Naive thymus-derived CD4-positive, alpha-beta T cell (primary cell): Measurements from ENCODE around the gene VSTM1. TPM values are rescaled to one million over a fixed set of nuclear protein-coding genes. Genes with fewer than 3 reads are reported as not detected.
"Not testable (repeated sequence)": the region's sequence is repeated elsewhere in the genome, so short reads cannot be mapped to it uniquely, and the experiment has no call there.

Experiments used
- ATAC-seq: fragments of 150-1000 bp; cut with Tn5 transposase; 2 replicates; pipeline ENCODE4 v1.10.0; 2021; ENCODE audit warnings: mild to moderate bottlenecking, moderate library complexity
- CTCF ChIA-PET: fragments of 350-600 bp; sonication (Branson Sonifier 250); formaldehyde crosslinking; loops from one replicate; lab custom pipeline; 2021; ENCODE audit warnings: antibody characterized with exemption; lab: Charles Lee
- POLR2A ChIA-PET: fragments of 350-600 bp; sonication (Branson Sonifier 250); formaldehyde crosslinking; loops from one replicate; lab custom pipeline; 2021; ENCODE audit warnings: antibody characterized with exemption, inconsistent platforms; lab: Charles Lee
- DNase-seq, 9 donors: peaks; one replicate each; pipeline versions ENCODE4 v3.0.0 to v3.0.0-alpha.2; 2020 to 2022; ENCODE audit warnings: mixed read lengths in 1 of 9
- H3K27ac ChIP-seq: one replicate; pipeline ENCODE4 v1.7.0; 2013; ENCODE audit warnings: mild to moderate bottlenecking, low read depth, low read length, moderate library complexity
- H3K27me3 ChIP-seq, 2 donors: one replicate each; pipeline ENCODE4 v1.7.0; 2013; ENCODE audit warnings: low read length in 2 of 2, mild to moderate bottlenecking in 2 of 2, moderate library complexity in 2 of 2; ENCODE audit not compliant: control insufficient read depth in 2 of 2, insufficient read depth in 2 of 2
- H3K36me3 ChIP-seq, 3 experiments: 1 replicate in 2 of 3; 2 replicates in 1 of 3; pipeline ENCODE4 v1.7.0; 2013; ENCODE audit warnings: low read length in 3 of 3, mild to moderate bottlenecking in 3 of 3, moderate library complexity in 1 of 3; ENCODE audit not compliant: insufficient read depth in 3 of 3, control insufficient read depth in 2 of 3
- H3K4me1 ChIP-seq, 2 donors: one replicate each; pipeline ENCODE4 v1.7.0; 2013; ENCODE audit warnings: low read length in 2 of 2, mild to moderate bottlenecking in 2 of 2, moderate library complexity in 1 of 2; ENCODE audit not compliant: control insufficient read depth in 2 of 2, insufficient read depth in 2 of 2
- H3K4me3 ChIP-seq: 2 replicates; pipeline ENCODE4 v1.7.0; 2013; ENCODE audit warnings: mild to moderate bottlenecking, low read length
- H3K9me3 ChIP-seq, 3 experiments: 1 replicate in 2 of 3; 2 replicates in 1 of 3; pipeline ENCODE4 v1.7.0; 2013; ENCODE audit warnings: low read length in 3 of 3; ENCODE audit not compliant: control insufficient read depth in 2 of 3
- H3K27ac Mint-ChIP-seq, 9 donors: one replicate each; pipeline ENCODE4 v1.8.0; 2020 to 2022; ENCODE audit warnings: mixed read lengths in 9 of 9, mild to moderate bottlenecking in 8 of 9, moderate library complexity in 5 of 9, inconsistent platforms in 2 of 9
- H3K27me3 Mint-ChIP-seq, 5 donors: one replicate each; pipeline ENCODE4 v1.8.0; 2021 to 2022; ENCODE audit warnings: mixed read lengths in 5 of 5, mild to moderate bottlenecking in 1 of 5
- H3K36me3 Mint-ChIP-seq, 5 donors: one replicate each; pipeline ENCODE4 v1.8.0; 2020 to 2022; ENCODE audit warnings: mixed read lengths in 5 of 5, mild to moderate bottlenecking in 3 of 5, inconsistent platforms in 1 of 5
- H3K4me1 Mint-ChIP-seq, 7 donors: one replicate each; pipeline ENCODE4 v1.8.0; 2020 to 2022; ENCODE audit warnings: mixed read lengths in 7 of 7, mild to moderate bottlenecking in 3 of 7, inconsistent platforms in 1 of 7
- H3K4me3 Mint-ChIP-seq, 10 donors: one replicate each; pipeline ENCODE4 v1.8.0; 2020 to 2022; ENCODE audit warnings: mild to moderate bottlenecking in 10 of 10, mixed read lengths in 10 of 10, moderate library complexity in 6 of 10, inconsistent platforms in 2 of 10
- H3K9me3 Mint-ChIP-seq, 11 donors: one replicate each; pipeline ENCODE4 v1.8.0; 2020 to 2022; ENCODE audit warnings: mixed read lengths in 11 of 11, mild to moderate bottlenecking in 4 of 11, inconsistent platforms in 1 of 11, moderate library complexity in 1 of 11
- intact Hi-C, 2 donors: fragments of 100-400 bp; cut with micrococcal nuclease; formaldehyde crosslinking; loops; one replicate each; pipeline ENCODE4 v1.15.1; 2023
- polyA plus RNA-seq, 2 donors: library from polyadenylated mRNA; unstranded; fragments of 300-500 nt; fragmentation: Illumina TruSeq; gene quantifications; one replicate each; pipeline ENCODE4 v1.2.3, GENCODE V29; 2021
- total RNA-seq, 6 experiments: library from RNA in 5 of 6; stranded (reverse) in 5 of 6; gene quantifications; 1 replicate in 5 of 6; 2 replicates in 1 of 6; pipeline ENCODE4 v1.2.3 and lab custom pipeline; 2021 to 2026

VSTM1 gene
- total and polyA plus RNA-seq, 7 experiments from 2014 or later: 1.7 to 2.1 TPM; not detected in 5

- peak overlapping the region in 7 of 10 donors; percentile 7 to 54 (median 32) for H3K4me3 Mint-ChIP-seq
Measured at GRCh38 chr19:54104998-54105715, 41.5 kb upstream of the VSTM1 start.

GRCh38 chr19:54102421-54103169, 38.9 kb upstream of the VSTM1 start, which contains the start of gene NDUFA3:
Gene NDUFA3, plus strand, starts transcription at chr19:54102855. Its CDS starts 24 bp downstream, at chr19:54102879.
- DNase-seq (peak; percentile 95 to 99 (median 97)), ATAC-seq (peak; percentile 99)
- Mint-ChIP-seq H3K4me1 (peaks cover 5 to 40% (median 24%) of the 10 kb centered on the region in 7 donors), H3K9me3 (peaks cover 0 to 2% (median 0%) of the 10 kb centered on the region in 11 donors), H3K36me3 (peaks cover 0 to 14% (median 0%) of the 10 kb centered on the region in 5 donors), H3K27ac (peak within 1 kb of the TSS; percentile 85 to 98 (median 94)), H3K27me3 (peaks cover 0 to 6% (median 0%) of the 10 kb centered on the region in 5 donors), H3K4me3 (peak within 1 kb of the TSS; percentile 87 to 99 (median 98))
- peak within 1 kb of the TSS; percentile 77 for H3K27ac ChIP-seq
- peak within 1 kb of the TSS; percentile 72 for H3K4me3 ChIP-seq
- peaks cover 0 to 27% (median 0%) of the 10 kb centered on the region in 3 experiments for H3K36me3 ChIP-seq
- no peaks in the 10 kb centered on the region for H3K27me3 ChIP-seq
- intact Hi-C loops: loop anchor here (1.0 to 2.0 kb wide), 10 partner anchors 13 to 1374 kb away; partner anchors contain the start of genes CNOT3 (in 2 of the 2), PRPF31 (in 2 of the 2), TFPT (in 2 of the 2) and LENG1 (in 1 of the 2)
- no peaks in the 10 kb centered on the region for H3K9me3 ChIP-seq
- CTCF ChIA-PET: interaction anchor here (0.8 to 1.2 kb wide), 2 partner anchors 11 to 87 kb away, joined by 3 to 4 read pairs; partner anchors contain the start of gene MBOAT7
- POLR2A ChIA-PET: interaction anchor here (1.0 to 4.5 kb wide), 5 partner anchors 13 to 87 kb away, joined by 3 to 41 read pairs (median 6); partner anchors contain the start of genes CNOT3, LENG1, MBOAT7 and PRPF31
- H3K4me1 ChIP-seq: peaks cover 0 to 6% of the 10 kb centered on the region in 2 donors

More at GRCh38 chr19:54104998-54105715, 41.5 kb upstream of the VSTM1 start:
- DNase-seq (no peak), ATAC-seq (no peak)
- intact Hi-C loops: no loop called here
- Histone ChIP-seq H3K27me3 (no peaks in the 10 kb centered on the region), H3K27ac (no peak overlapping the region), H3K4me3 (no peak overlapping the region), H3K36me3 (peaks cover 2 to 53% (median 8%) of the 10 kb centered on the region in 3 experiments), H3K9me3 (no peaks in the 10 kb centered on the region), H3K4me1 (peaks cover 0 to 6% of the 10 kb centered on the region in 2 donors)
- Mint-ChIP-seq H3K27me3 (peaks cover 0 to 2% (median 0%) of the 10 kb centered on the region in 5 donors), H3K9me3 (peaks cover 0 to 2% (median 0%) of the 10 kb centered on the region in 11 donors), H3K27ac (peak overlapping the region in 1 of 9 donors; percentile 74), H3K4me1 (peaks cover 5 to 40% (median 25%) of the 10 kb centered on the region in 7 donors), H3K36me3 (peaks cover 0 to 19% (median 0%) of the 10 kb centered on the region in 5 donors)
- ChIA-PET POLR2A (interaction anchor here (0.6 to 3.5 kb wide), 4 partner anchors 9 to 32 kb away, joined by 3 to 19 read pairs (median 5); partner anchors contain the start of genes CNOT3, PRPF31 and TFPT), CTCF (no interaction called here)

DNA sequence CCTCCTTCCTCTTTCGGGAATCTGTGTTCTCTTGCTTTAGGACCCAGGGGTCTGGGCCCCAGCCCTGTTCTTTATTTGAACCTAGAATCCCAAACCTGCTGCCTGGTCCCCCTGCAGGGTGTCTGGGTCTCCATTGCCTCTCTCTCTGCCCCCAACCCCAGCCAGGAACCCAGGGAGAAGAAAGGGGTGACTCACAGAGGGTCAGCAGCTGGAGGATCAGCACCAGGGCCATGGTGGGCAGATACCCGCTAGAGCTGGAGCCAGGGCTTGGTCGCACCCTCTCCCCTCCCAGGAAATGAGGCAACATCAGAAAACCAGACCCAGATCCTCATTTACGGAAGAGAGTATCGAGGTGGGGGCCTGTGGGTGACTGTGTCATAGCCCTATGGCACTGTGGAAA, 36.9 kb upstream of the VSTM1 start, which contains the start of gene OSCAR:
Gene OSCAR, minus strand, starts transcription at position 243 of the 400 bp plus-strand sequence. Its CDS starts 11 bp downstream, at position 232.
- CTCF ChIA-PET: no interaction called here
- H3K4me3 ChIP-seq: no peak within 1 kb of the TSS
- no peak within 1 kb of the TSS for H3K27ac ChIP-seq
- peaks cover 0 to 7% (median 0%) of the 10 kb centered on the region in 3 experiments for H3K36me3 ChIP-seq
- ATAC-seq: peak; percentile 22
- no peaks in the 10 kb centered on the region for H3K9me3 ChIP-seq
- H3K27me3 Mint-ChIP-seq: peaks cover 0 to 15% (median 0%) of the 10 kb centered on the region in 5 donors
- peaks cover 7 to 16% of the 10 kb centered on the region in 2 donors for H3K4me1 ChIP-seq
- H3K4me3 Mint-ChIP-seq: peak within 1 kb of the TSS in 8 of 10 donors; percentile 2 to 92 (median 69)
- peaks cover 14 to 43% (median 29%) of the 10 kb centered on the region in 7 donors for H3K4me1 Mint-ChIP-seq
- intact Hi-C loops: no loop called here
- peaks cover 0 to 2% (median 0%) of the 10 kb centered on the region in 11 donors for H3K9me3 Mint-ChIP-seq
- H3K27me3 ChIP-seq: no peaks in the 10 kb centered on the region
- no peak for DNase-seq
- POLR2A ChIA-PET: interaction anchor here (4.5 kb wide), 1 partner anchor 15 kb away, joined by 41 read pairs; the partner anchor contains the start of genes PRPF31 and TFPT
- H3K36me3 Mint-ChIP-seq: peaks cover 0 to 2% (median 0%) of the 10 kb centered on the region in 5 donors
- peak within 1 kb of the TSS in 8 of 9 donors; percentile 29 to 91 (median 81) for H3K27ac Mint-ChIP-seq

DNA sequence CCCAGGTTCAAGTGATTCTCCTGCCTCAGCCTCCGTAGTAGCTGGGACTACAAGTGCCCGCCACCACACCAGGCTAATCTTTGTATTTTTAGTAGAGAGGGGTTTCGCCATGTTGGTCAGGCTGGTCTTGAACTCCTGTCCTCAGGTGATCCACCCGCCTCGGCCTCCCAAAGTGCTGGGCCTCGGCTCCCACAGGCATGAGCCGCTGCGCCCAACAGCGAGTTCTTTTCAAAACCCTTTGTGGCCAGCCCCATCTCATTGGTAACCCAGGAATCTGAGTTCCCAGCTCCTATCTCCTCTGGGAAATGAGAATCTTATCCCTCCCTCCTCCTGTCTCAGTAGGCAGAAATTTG, 36.2 kb upstream of the VSTM1 start:
- H3K27ac ChIP-seq, H3K4me3 Mint-ChIP-seq, H3K4me3 ChIP-seq, CTCF ChIA-PET, DNase-seq, ATAC-seq, intact Hi-C loops, H3K9me3 ChIP-seq, H3K27me3 ChIP-seq, H3K36me3 Mint-ChIP-seq, H3K36me3 ChIP-seq, H3K9me3 Mint-ChIP-seq, H3K27ac Mint-ChIP-seq: not testable (repeated sequence)
- POLR2A ChIA-PET: interaction anchor here (4.5 kb wide), 1 partner anchor 15 kb away, joined by 41 read pairs; the partner anchor contains the start of genes PRPF31 and TFPT
- H3K4me1 Mint-ChIP-seq: peaks cover 14 to 40% (median 29%) of the 10 kb centered on the region in 7 donors
- H3K4me1 ChIP-seq: peaks cover 7 to 17% of the 10 kb centered on the region in 2 donors
- H3K27me3 Mint-ChIP-seq: peaks cover 0 to 16% (median 0%) of the 10 kb centered on the region in 5 donors

DNA sequence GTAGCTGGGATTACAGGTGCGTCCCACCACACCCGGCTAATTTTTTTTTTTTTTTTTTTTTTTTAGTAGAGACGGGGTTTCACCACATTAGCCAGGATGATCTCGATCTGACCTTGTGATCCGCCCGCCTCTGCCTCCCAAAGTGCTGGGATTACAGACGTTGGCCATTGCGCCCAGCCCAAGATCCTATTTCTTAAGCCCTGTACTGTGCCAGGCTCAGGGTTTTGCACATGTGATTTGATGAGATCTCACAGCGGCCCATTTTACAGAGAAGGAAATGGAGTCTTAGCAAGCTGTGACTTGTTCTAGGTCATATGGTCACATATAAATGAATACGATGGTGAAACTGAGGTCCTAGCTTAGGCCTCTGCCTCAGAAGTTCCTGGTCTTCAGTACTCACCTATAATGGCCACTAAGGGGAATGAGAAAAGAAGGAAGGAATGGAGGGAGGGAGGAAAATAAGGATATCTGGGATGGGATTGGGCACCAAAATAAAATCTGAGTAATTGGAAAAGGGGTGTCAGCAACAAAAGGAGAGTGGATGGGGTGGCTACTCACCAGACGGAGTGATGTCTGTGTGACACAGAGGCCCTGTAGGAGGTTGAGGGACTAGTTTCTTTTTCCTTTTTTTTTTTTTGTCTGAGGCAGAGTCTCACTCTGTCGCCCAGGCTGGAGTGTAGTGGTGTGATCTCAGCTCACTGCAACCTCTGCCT, 35.6 kb upstream of the VSTM1 start:
- H3K27me3 Mint-ChIP-seq: peaks cover 0 to 21% (median 1%) of the 10 kb centered on the region in 5 donors
- intact Hi-C loops: no loop called here
- Histone ChIP-seq H3K27me3 (no peaks in the 10 kb centered on the region), H3K9me3 (no peaks in the 10 kb centered on the region), H3K4me3 (no peak overlapping the region), H3K36me3 (peaks cover 0 to 4% (median 0%) of the 10 kb centered on the region in 3 experiments), H3K4me1 (peaks cover 7 to 17% of the 10 kb centered on the region in 2 donors), H3K27ac (no peak overlapping the region)
- H3K4me3 Mint-ChIP-seq: no peak overlapping the region
- CTCF ChIA-PET: no interaction called here
- no peak for ATAC-seq
- H3K9me3 Mint-ChIP-seq: peaks cover 0 to 4% (median 0%) of the 10 kb centered on the region in 11 donors
- peak overlapping the region in 1 of 9 donors; percentile 29 for H3K27ac Mint-ChIP-seq
- no peak for DNase-seq
- peaks cover 14 to 36% (median 29%) of the 10 kb centered on the region in 7 donors for H3K4me1 Mint-ChIP-seq
- POLR2A ChIA-PET: interaction anchor here (4.5 kb wide), 1 partner anchor 16 kb away, joined by 41 read pairs; the partner anchor contains the start of genes PRPF31 and TFPT
- no peaks in the 10 kb centered on the region for H3K36me3 Mint-ChIP-seq
